ENCODE measurements around the gene DNAJC1.

DNA sequence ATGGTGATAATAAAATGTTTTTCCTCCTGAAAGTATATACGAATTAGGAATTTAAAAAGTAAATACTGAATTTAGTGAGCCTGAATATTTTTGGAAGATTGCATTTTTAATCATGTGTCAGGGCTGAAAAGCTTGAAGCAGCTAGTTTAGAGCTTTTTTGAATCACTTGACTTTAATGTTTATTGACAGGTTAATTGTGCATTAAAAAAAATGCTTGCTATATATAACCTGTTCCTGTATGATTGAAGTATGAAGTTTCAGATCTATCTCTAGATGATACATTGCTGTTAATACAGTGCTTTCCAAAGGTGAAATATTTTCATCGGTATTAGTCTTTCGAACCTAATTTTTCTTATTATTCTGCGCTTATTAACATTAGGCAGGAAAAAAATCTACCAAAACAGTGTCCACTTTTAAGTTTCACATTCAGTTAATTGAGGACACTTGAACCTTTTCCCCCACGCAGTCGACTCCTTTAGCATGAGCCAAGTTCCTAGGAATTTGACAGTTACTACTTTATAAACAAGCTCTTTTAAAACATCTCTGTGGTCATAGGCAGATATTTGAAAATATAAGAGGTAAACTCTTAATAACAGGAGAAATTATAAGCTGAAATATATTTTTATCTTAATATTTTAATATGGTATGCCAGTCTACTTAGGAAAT, 282.4 kb downstream of the DNAJC1 start:
- TF ChIP-seq SIN3A (IDR thresholded peaks at IDR 0.05; ENCODE audit: borderline replicate concordance, insufficient read depth, low read length) (no peak), POLR2AphosphoS5 (IDR thresholded peaks at IDR 0.05; ENCODE audit: low read depth, low read length) (no peak), TAF1 (IDR thresholded peaks at IDR 0.05; ENCODE audit: borderline replicate concordance, insufficient read depth, low read length) (no peak), FOXP2 (optimal IDR thresholded peaks at IDR 0.05; ENCODE audit: borderline replicate concordance, extremely low read depth, extremely low read length, insufficient read depth) (no peak)
- TF ChIP-seq, protein P1, sequence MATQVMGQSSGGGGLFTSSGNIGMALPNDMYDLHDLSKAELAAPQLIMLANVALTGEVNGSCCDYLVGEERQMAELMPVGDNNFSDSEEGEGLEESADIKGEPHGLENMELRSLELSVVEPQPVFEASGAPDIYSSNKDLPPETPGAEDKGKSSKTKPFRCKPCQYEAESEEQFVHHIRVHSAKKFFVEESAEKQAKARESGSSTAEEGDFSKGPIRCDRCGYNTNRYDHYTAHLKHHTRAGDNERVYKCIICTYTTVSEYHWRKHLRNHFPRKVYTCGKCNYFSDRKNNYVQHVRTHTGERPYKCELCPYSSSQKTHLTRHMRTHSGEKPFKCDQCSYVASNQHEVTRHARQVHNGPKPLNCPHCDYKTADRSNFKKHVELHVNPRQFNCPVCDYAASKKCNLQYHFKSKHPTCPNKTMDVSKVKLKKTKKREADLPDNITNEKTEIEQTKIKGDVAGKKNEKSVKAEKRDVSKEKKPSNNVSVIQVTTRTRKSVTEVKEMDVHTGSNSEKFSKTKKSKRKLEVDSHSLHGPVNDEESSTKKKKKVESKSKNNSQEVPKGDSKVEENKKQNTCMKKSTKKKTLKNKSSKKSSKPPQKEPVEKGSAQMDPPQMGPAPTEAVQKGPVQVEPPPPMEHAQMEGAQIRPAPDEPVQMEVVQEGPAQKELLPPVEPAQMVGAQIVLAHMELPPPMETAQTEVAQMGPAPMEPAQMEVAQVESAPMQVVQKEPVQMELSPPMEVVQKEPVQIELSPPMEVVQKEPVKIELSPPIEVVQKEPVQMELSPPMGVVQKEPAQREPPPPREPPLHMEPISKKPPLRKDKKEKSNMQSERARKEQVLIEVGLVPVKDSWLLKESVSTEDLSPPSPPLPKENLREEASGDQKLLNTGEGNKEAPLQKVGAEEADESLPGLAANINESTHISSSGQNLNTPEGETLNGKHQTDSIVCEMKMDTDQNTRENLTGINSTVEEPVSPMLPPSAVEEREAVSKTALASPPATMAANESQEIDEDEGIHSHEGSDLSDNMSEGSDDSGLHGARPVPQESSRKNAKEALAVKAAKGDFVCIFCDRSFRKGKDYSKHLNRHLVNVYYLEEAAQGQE (IDR thresholded peaks at IDR 0.05; ENCODE audit: insufficient read depth in 1 of 2, low read depth in 2 of 2, low read length in 2 of 2), result no peak

Data from PFSK-1 (cell line).